Measurements from ENCODE around the gene CNTNAP2. TPM values are rescaled to one million over a fixed set of nuclear protein-coding genes. Genes with fewer than 3 reads are reported as not detected.

The CNTNAP2 gene
- total RNA-seq, 1 experiment from 2014 or later = 42.5 TPM

DNA sequence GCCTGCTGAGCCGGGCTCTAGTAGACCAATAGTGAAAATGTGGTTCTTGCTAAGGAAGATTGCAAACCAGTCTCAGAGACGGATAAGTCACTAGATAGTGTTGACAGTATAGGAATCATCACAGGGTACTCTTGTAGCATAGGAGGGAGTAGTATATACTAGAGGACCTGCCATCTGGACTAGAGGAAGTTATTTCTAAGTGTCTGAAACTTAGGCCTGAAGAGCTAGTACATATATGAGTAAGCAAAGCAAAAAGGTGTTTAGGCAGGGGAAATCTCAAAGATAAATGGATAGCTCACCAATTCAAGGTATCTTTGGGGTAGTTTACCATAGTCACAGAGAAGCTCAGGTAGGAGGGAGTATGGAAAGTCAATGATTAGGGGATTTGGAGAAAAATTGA is 428.1 kb downstream of the CNTNAP2 start:
- no peaks in the 10 kb centered on the region for H3K4me1 Mint-ChIP-seq (ENCODE audit: low read depth, unreplicated experiment)
- no peaks in the 10 kb centered on the region for H3K4me1 ChIP-seq
- ChIA-PET POLR2A (no interaction called here), CTCF (no interaction called here)
- no peaks in the 10 kb centered on the region for H3K9me3 ChIP-seq
- H3K27me3 Mint-ChIP-seq (ENCODE audit: insufficient read depth, unreplicated experiment) = no peaks in the 10 kb centered on the region
- H3K36me3 Mint-ChIP-seq (ENCODE audit: insufficient read depth, unreplicated experiment) = no peaks in the 10 kb centered on the region
- H3K9me3 Mint-ChIP-seq (ENCODE audit: unreplicated experiment) = peaks cover 1% of the 10 kb centered on the region
- no peaks in the 10 kb centered on the region for H3K27me3 ChIP-seq (replicated peaks; ENCODE audit: control insufficient read depth, insufficient read depth, low read length)
- intact Hi-C loops (cut with micrococcal nuclease; ENCODE audit: unreplicated experiment) = no loop called here
- TF ChIP-seq, protein P1, sequence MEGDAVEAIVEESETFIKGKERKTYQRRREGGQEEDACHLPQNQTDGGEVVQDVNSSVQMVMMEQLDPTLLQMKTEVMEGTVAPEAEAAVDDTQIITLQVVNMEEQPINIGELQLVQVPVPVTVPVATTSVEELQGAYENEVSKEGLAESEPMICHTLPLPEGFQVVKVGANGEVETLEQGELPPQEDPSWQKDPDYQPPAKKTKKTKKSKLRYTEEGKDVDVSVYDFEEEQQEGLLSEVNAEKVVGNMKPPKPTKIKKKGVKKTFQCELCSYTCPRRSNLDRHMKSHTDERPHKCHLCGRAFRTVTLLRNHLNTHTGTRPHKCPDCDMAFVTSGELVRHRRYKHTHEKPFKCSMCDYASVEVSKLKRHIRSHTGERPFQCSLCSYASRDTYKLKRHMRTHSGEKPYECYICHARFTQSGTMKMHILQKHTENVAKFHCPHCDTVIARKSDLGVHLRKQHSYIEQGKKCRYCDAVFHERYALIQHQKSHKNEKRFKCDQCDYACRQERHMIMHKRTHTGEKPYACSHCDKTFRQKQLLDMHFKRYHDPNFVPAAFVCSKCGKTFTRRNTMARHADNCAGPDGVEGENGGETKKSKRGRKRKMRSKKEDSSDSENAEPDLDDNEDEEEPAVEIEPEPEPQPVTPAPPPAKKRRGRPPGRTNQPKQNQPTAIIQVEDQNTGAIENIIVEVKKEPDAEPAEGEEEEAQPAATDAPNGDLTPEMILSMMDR (IDR thresholded peaks at IDR 0.05; ENCODE audit: insufficient read depth in 1 of 2, low read depth in 1 of 2, low read length in 1 of 2, severe bottlenecking in 1 of 2, unreplicated experiment in 1 of 2) = no peak
- DNase-seq = no peak
- H3K36me3 ChIP-seq (ENCODE audit: control insufficient read depth, insufficient read depth, low read length) = no peaks in the 10 kb centered on the region
- BruUV-seq (replicated peaks) = no TSS peak
- H3K4me3 Mint-ChIP-seq (ENCODE audit: unreplicated experiment) = no peak overlapping the region
- no peak overlapping the region for H3K4me3 ChIP-seq (ENCODE audit: low read depth, low read length)
- no peak overlapping the region for H3K27ac Mint-ChIP-seq (ENCODE audit: unreplicated experiment)

DNA sequence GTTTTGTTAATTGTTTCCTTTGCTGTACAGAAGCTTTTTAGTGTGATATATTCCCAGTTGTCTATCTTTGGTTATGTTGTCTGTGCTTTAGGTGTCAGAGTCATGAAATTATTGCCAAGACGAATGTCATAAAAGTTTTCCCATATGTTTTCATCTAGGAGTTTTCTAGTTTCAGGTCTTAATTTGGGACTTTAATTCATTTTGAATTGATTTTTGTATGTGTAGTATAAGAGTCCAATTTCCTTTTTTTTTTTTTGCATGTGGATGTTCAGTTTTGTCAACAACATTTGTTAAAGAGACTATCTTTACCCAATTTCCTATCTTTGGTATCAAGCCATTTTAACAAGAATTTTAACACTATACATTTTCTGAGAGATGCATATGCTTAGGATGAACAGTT is 432.2 kb downstream of the CNTNAP2 start:
- TF ChIP-seq, protein P1 (IDR thresholded peaks at IDR 0.05; ENCODE audit: insufficient read depth in 1 of 2, low read depth in 1 of 2, low read length in 1 of 2, severe bottlenecking in 1 of 2, unreplicated experiment in 1 of 2) = no peak
- Mint-ChIP-seq H3K4me1 (ENCODE audit: low read depth, unreplicated experiment) (no peaks in the 10 kb centered on the region), H3K27ac (ENCODE audit: unreplicated experiment) (no peak overlapping the region), H3K27me3 (ENCODE audit: insufficient read depth, unreplicated experiment) (peaks cover 4% of the 10 kb centered on the region), H3K9me3 (ENCODE audit: unreplicated experiment) (no peaks in the 10 kb centered on the region), H3K4me3 (ENCODE audit: unreplicated experiment) (no peak overlapping the region), H3K36me3 (ENCODE audit: insufficient read depth, unreplicated experiment) (no peaks in the 10 kb centered on the region)
- no peak for DNase-seq
- Histone ChIP-seq H3K9me3 (no peaks in the 10 kb centered on the region), H3K36me3 (ENCODE audit: control insufficient read depth, insufficient read depth, low read length) (no peaks in the 10 kb centered on the region), H3K27me3 (replicated peaks; ENCODE audit: control insufficient read depth, insufficient read depth, low read length) (no peaks in the 10 kb centered on the region), H3K4me3 (ENCODE audit: low read depth, low read length) (no peak overlapping the region), H3K4me1 (no peaks in the 10 kb centered on the region)
- POLR2A ChIA-PET = no interaction called here
- CTCF ChIA-PET = no interaction called here
- BruUV-seq (replicated peaks) = no TSS peak
- intact Hi-C loops (cut with micrococcal nuclease; ENCODE audit: unreplicated experiment) = no loop called here

DNA sequence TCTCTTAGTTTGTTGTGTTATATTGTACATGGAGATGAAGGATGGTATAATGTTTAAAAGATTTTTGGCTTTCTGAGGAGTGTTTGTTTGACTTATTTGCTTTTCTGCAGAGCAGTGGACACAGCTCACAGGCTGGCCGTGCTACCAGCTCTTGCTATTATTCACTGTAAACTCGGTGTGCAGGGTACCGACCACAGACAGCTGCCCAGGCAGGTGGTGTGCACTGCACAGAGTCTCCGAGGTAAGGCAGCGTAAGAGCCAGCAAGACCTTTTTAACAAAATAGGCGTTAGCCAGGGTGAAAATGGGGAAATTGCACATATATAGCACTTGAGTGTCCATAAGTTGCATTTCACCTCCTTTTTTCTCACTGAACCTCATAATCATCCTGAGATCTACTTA is 438.0 kb downstream of the CNTNAP2 start:
- no peaks in the 10 kb centered on the region for H3K9me3 ChIP-seq
- no TSS peak for BruUV-seq (replicated peaks)

More for the DNA sequence above, 438.0 kb downstream of the CNTNAP2 start:
- CTCF ChIA-PET = no interaction called here
- peaks cover 4% of the 10 kb centered on the region for H3K27me3 Mint-ChIP-seq (ENCODE audit: insufficient read depth, unreplicated experiment)
- POLR2A ChIA-PET = no interaction called here
- H3K9me3 Mint-ChIP-seq (ENCODE audit: unreplicated experiment) = no peaks in the 10 kb centered on the region
- Histone ChIP-seq H3K27me3 (replicated peaks; ENCODE audit: control insufficient read depth, insufficient read depth, low read length) (no peaks in the 10 kb centered on the region), H3K36me3 (ENCODE audit: control insufficient read depth, insufficient read depth, low read length) (no peaks in the 10 kb centered on the region), H3K4me1 (no peaks in the 10 kb centered on the region), H3K4me3 (ENCODE audit: low read depth, low read length) (no peak overlapping the region)
- H3K4me3 Mint-ChIP-seq (ENCODE audit: unreplicated experiment) = no peak overlapping the region
- no peaks in the 10 kb centered on the region for H3K36me3 Mint-ChIP-seq (ENCODE audit: insufficient read depth, unreplicated experiment)
- DNase-seq = no peak
- no peak overlapping the region for H3K27ac Mint-ChIP-seq (ENCODE audit: unreplicated experiment)
- TF ChIP-seq, protein P1 (IDR thresholded peaks at IDR 0.05; ENCODE audit: insufficient read depth in 1 of 2, low read depth in 1 of 2, low read length in 1 of 2, severe bottlenecking in 1 of 2, unreplicated experiment in 1 of 2) = no peak
- H3K4me1 Mint-ChIP-seq (ENCODE audit: low read depth, unreplicated experiment) = no peaks in the 10 kb centered on the region
- intact Hi-C loops (cut with micrococcal nuclease; ENCODE audit: unreplicated experiment) = no loop called here

All from Caco-2 (cell line).